ENCODE measurements around the gene IZUMO1R. TPM values are rescaled to one million over a fixed set of nuclear protein-coding genes. Genes with fewer than 3 reads are reported as not detected.
"Not testable (repeated sequence)": the region's sequence is repeated elsewhere in the genome, so short reads cannot be mapped to it uniquely, and the experiment has no call there.

Gene IZUMO1R
- total RNA-seq, result not detected in 2 replicates

DNA sequence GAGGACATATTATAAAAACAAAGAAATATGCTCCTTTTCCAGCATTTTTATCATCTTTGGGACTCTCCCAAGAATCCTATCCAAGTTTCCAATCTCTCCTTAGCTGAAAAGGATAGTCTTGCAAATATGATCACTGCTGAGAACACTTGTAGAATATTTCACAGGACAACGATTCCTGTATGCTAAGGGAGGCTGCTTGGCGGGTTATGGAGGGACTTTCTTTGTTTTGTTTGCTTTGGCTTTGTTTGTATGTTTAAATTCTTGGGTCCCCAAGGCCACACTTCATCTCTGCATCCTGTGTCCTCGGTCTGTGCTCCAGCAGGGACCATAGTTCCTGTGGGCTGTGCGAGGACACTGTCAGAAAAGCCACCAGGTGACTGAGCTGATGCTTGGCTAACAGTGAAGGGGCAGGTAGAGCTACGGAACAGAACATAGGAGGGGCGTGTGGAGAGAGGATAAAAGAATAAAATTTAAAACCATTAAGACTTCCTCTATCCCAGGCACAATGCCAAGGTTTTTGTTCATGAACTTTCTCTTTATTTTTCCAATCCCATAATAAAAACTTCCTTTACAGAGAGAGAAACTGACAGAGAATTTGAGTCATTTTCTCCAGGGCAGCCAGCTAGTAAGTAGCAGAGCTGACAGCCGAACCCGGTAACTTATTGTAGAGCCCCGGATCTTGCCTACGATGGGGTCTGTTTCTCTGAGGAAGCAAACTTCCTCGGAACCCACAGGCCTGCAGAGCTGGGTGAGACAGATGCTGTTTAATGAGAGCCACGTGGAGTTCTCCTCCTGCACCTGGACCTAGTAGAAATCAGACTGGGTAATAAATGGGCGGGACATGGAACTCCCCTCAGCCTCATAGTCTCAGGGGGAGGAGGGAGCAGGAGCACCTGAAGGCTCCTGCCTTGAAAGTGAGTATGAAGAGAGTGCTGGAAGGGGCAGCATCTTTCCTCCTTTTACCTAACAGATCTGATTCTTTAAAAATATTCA, at the start of gene IZUMO1R:
Gene IZUMO1R (plus strand): TSS at position 615 of the 993 bp plus-strand sequence. CDS start 1,057 bp downstream, outside the sequence.
- peak in 1 of 2 donors; percentile 21 for DNase-seq (ENCODE audit: low read depth in 2 of 2)

DNA sequence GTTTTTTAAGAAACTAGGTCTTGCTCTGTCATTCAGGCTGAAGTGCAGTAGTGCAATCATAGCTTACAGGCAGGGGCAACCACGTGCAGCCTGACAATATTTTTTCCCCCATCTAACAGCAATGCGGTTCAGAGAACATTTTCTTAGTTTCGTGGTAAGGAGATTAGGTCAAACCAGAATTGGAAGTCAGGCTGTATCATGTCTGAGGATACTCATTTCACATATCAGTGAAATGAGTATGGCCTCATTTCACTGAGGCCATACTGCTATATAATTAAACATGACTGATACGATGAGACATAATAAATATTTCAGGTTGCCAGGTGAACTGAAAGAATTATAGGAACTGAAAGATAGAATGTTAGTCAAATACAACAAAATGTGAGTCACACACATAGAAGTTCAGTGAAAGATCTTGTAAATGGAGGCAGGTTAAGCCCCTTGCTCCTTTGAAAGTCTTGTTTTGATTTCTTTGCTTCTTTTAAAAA, 32.5 kb upstream of the IZUMO1R start:
- DNase-seq (ENCODE audit: low read depth in 2 of 2), result no peak

DNA sequence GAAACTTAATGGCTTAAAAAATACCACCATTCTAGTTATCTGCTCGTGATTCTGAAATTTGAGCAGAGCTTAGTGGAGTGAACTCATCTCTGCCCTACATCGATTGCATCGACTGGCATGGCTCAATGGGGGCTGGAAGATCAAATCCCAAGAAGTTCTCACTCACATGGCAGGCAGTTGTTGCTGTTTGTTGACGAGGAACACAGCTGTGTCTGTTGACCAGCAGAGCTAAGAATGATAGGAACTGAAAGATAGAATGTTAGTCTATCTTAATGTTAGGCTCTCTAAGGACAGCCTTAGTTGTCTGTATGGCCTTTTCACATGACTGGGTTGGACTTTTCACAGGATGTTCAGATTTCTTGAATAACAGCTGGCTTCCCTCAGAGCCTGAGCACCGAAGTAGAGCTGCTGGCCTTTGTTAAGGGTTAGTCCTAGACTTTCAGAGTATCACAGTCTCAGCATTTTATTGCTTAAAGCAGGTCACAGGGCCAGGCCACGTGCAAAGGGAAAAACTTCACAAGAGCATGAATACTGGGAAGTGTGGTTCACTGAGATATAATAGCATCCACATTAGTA, 31.6 kb upstream of the IZUMO1R start:
- no peak for DNase-seq (ENCODE audit: low read depth in 2 of 2)

DNA sequence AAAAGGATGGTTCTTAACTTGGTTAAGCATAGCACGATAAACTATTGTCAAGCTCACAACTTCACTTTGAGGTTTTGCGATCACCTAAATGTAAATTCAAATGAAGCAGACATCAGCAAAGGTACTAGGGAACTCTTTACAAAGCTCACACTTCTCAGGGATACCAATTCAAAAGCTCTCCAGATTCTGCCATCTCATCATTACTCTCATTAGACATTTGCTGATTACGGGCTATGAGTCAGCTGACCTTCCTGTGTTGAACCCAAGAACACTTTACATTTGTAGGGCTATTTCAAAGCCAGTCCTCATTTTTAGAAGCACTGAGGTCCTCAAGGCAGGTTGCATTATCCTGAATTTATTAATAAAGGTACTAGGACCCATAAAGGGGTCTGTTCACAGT, 28.4 kb upstream of the IZUMO1R start:
- no peak for DNase-seq (ENCODE audit: low read depth in 2 of 2)

DNA sequence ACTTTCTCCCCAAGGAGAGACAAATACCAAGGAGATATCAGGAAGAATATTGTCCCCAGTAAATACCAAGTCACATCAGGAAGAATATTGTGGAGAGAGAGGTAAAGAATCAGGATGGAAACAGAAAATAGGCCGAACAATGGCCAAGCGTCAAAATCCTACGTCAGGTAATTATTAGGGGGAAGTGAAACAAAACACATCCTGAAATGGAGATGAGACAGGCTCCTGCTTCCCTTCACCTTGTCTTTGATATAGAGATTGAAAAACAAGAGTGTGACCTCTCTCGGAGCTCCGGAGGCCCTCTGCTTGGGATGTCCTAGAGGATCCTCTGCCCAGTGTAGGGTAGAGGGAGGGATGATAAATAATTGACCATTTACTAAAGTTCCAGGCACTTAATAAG, 27.4 kb upstream of the IZUMO1R start:
- no peak for DNase-seq (ENCODE audit: low read depth in 2 of 2)

DNA sequence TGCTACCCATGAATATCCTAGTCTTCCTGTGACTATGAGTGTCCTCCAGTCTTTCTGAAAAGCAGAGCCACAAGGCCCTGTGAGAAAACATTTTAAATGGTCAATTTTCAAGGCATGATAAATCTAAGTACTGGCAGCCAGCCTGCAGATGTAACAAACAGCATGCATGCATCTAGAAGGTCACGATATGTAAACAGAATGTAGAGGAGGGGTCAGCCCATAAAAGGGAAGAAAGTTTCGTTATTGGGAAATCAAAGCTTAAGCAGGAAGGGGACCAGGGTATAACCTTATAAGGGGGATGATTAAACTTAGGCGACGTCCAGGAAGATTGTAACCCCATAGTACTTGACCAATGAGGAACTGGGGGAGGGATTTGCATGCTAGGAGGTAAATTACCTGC, 26.2 kb upstream of the IZUMO1R start:
- DNase-seq (ENCODE audit: low read depth in 2 of 2), result not testable (repeated sequence)

DNA sequence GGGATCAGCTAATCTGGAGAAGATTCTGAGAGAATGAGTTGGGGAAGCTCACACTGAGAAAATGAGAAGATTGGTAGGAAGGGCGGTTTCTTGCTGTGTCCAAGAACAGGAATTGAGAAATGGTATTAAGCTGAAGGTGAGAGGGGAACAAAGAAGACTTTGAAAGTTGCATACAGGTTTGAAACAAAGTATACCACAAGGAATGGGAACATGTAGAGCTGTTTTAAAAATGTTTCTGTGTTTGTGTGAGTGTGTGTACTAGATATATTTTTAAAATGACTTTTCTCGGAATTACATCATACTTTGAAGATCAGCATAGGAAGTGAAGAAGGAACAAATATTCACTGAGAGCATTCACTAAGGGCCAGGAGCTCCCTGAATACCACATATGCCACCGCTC, 24.4 kb upstream of the IZUMO1R start:
- DNase-seq (ENCODE audit: low read depth in 2 of 2), result no peak

DNA sequence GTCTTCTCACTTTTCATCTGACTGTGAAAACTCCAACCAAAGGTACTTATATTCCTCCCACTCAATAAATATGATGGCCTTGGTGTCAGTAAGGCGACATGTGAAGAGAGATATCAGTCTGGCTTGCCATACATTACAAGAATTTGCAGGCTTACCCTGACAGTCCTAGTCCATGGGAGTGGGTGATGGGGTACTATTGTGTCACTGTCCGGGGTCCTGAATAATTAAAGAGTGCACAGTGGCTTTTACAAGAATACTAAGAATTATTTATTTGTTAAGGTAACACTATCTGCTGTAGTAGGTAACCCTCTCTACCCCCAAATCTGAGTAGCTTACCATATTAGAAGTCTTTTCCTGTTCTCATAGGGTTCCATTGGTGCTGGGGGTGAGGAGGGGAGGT, 23.1 kb upstream of the IZUMO1R start:
- DNase-seq (ENCODE audit: low read depth in 2 of 2), result no peak

DNA sequence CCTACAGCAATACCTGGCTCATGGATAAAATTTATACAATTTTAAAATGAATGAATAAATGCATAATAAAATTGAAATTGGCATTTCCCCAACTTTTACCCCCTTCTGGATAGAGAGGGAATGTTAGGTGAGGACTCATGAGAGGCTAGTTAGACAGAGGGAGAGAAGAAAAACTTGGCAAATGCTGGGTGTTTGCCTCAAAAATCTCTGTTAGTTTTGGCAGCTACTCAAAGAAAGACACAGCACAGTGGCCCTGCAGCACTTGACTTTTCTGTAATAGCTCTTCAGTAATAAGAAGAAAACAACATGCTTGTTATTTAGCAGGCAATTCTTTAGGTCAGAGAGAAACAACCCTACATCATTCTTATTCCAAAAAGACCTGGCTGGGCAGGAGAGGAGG, 20.7 kb upstream of the IZUMO1R start:
- DNase-seq (ENCODE audit: low read depth in 2 of 2), result no peak

DNA sequence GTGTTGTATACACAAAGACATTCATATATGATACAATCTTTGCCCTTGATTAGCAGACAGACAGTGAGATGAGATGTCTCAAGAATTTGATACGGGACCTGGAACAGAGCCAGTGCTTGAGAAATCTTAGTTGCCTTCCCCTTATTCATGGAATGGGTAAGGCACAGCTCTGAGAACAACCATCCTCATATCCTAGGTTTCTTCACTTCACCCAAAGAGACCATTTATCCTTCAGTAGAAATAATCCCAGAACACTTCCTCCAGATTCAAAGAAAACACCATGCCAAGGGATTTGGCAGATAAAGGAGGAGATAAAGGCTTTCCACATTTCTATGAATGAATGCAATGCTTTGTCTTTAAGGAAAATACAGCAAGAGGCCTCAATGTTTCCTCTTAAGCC, 8.8 kb upstream of the IZUMO1R start:
- DNase-seq (ENCODE audit: low read depth in 2 of 2), result no peak

DNA sequence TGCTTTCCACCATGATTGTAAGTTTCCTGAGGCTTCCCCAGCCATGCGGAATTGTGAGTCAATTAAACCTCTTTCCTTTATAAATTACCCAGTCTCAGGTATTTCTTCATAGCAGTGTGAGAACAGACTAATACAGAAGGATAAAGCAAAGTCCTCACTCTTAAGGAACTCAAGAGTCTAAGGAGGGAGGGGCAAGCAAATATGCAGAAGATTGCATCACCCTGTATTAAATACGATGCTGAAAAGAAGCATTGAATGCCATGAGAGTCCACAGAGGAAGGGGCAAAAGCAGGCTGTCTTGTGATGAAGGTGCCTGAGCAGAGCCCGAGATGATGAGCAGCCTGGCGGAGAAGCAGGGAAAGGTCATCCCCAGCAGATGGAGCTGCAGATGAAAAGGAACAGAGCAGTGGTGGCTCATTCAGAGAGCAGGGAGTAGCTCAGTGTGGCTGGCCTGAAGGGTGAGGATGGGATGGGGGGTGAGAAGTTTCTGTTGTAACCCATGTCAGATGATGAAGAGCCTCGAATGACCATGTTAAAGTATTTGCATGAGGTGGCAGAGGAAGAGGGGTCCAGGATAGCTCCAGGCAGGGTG, 6.3 kb upstream of the IZUMO1R start:
- no peak for DNase-seq (ENCODE audit: low read depth in 2 of 2)

DNA sequence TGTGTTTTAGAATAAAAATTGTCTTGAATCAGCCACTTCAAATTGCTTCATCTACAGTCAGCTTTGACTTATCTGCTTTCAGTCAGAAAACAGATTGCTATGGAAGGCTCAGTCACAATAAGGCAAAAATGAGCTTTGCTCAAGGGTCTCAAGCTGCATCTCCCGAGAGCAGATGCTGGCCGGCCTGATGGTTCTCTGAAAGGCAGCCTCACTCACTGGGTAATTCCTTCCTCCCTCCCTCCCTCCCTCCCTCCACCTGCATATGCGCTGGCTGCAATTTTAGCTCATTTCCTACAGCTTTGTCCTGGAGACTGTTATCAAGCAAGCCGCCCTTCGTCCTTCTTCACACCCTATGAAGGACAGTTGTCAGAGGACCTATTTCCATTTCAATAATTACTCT, 1.6 kb upstream of the IZUMO1R start:
- no peak for DNase-seq (ENCODE audit: low read depth in 2 of 2)

DNA sequence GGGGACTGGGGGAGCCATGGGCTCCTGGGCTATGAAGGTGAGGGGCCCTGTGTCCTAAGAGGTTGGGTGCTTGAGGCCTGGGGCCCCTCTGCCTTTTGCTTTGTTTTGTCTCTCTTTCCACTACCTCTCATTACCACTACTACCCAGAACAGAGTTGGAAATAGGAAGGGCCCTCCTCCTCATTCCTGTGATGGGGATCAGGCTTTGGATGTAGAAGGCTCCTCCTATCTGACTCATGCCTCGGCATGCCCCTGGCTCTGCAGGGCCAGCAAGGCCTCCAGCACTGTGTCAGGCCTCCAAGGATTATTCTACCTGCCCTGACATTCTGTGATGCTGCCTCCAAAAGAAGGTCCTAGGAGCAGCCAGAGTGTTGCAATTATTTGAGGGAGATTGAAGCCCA, 766 bp downstream of the IZUMO1R start:
- no peak for DNase-seq (ENCODE audit: low read depth in 2 of 2)

DNA sequence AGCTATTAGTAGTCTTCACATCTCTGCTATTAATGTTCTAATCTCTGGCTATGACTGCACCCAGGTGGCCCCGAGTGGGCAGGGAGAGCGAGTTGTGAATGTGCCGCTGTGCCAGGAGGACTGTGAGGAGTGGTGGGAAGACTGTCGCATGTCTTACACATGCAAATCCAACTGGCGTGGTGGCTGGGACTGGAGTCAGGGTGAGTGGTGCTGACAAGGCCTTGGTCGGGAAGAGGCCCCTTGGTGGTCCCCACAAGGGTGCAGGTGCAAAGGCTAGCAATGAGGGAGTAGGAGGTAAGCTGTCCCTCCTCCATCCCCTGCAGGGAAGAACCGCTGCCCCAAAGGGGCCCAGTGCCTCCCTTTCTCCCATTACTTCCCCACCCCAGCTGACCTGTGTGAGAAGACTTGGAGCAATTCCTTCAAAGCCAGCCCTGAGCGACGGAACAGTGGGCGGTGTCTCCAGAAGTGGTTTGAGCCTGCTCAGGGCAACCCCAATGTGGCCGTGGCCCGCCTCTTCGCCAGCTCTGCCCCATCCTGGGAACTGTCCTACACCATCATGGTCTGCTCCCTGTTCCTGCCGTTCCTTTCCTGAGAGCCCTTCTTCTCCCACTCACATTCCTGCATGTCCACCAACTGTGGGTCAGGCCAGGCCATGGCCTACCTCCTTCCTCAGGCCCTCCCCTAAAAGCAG, 2.9 kb downstream of the IZUMO1R start:
- no peak for DNase-seq (ENCODE audit: low read depth in 2 of 2)

DNA sequence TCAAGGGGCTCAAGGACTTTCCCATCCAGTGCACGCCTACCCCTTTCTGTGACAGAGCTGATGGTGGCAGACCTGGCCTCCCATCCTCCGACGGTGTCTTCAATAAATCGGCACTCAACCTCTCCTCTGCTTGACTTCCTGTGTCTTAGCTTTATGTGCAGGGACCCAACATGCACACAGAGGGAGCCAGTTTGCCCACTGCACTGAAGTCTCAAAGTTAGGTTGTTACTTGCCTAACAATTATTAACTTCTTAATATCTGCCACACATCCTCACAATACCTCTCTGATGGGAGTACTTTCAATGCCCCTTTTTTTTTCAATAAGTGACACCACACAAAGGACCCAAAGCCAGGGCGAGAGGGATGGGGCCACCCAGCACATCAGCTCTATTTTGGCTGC, 3.6 kb downstream of the IZUMO1R start:
- DNase-seq (ENCODE audit: low read depth in 2 of 2), result no peak

DNA sequence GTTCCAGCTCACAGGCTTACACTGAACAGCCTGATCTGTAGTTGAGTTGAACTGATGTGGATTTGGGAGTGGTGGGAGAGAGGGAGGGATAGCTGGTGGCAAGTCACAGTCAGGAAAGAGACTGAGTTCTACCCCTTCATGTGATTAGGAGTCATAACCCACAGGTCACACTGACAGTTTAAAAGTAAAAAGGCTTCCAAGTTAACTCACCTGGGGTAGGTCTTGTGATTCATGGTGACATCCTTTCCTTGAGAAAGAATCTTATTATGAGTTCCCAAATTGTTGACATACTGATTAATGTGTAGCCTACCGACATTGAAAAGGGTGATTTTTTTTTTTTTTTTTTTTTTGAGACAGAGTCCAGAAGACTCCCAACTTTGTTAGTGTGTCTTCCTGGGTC, 5.4 kb downstream of the IZUMO1R start:
- no peak for DNase-seq (ENCODE audit: low read depth in 2 of 2)

DNA sequence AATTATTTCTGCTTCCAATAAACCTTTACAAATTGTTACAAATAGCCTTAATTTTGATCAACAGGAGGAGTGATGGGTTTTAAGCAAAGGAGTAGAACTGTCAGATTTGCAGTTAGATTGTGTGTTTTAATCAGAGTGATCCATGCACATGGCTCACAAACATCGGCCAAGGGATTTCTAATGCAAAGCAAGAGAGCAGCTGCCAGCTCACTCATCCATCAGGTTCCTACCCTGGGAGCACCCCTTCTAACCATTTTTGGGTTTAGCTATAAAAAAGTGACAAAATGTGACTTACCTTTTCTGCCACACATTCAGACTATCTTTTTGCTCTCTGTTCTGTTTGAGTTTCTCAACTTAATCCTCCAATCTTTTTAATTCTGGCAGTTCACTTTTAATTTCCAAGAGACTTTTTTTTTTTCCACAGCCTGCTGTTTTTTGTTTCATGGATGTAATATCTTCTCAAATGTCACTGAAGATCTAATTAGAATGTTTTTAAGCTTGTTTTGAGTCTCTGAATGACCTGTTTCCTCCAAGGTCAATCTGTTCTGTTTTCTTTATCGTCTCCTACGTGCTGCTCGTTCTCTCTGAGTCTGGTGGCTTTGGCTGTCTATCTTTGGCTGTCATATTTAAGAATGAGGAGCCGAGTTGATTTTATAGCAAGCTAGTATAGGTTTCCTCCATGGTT, 6.0 kb downstream of the IZUMO1R start:
- DNase-seq (ENCODE audit: low read depth in 2 of 2), result no peak

DNA sequence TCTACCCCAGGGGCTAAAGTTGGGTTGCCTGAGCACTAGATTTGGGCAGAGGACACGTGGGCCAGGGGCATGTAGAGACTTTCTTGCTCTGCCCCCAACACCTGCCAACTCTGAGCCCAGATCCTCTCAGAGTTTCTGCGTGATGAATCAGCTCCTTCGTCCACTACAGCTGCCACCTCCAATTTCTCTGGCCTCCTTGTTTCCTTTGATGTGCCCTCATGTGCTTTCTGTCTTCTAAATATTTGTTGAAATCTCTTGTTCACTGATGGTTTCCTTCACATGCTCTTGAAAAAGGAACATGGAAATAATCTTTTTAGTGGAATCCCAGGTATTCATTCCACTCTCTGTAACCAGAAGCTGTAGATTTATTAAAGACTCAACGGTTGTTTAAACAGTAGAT, 8.0 kb downstream of the IZUMO1R start:
- no peak for DNase-seq (ENCODE audit: low read depth in 2 of 2)

DNA sequence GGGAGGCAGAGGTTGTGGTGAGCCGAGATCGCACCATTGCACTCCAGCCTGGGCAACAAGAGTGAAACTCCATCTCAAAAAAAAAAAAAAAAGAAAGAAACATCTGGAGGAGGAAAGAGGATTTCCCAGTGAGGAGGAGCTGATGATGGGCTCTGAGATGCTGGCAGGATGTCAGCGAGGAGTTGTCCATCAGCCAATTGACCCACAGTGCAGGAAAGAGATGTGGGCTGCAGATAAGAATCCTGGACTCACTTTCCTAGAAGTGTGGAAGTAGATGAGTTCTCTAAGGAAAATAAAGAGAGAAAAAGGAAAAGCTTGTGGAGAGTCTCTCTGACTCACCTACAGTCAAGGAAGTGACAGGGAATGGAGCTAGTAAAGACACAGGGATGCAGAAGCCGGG, 9.7 kb downstream of the IZUMO1R start:
- no peak for DNase-seq (ENCODE audit: low read depth in 2 of 2)

DNA sequence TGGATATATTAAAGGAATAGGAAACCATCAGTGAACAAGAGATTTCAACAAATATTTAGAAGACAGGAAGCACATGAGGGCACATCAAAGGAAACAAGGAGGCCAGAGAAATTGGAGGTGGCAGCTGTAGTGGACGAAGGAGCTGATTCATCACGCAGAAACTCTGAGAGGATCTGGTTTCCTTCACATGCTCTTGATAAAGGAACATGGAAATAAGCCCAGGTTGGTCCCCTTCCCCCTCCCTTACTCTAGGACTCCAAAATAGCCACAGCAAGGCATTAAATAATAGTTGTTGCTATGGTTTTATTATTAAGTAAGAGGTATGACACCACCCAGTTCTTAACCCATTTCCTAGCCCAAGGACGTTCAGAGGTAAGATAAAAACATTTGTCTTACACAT, 11.3 kb downstream of the IZUMO1R start:
- DNase-seq (ENCODE audit: low read depth in 2 of 2), result no peak

DNA sequence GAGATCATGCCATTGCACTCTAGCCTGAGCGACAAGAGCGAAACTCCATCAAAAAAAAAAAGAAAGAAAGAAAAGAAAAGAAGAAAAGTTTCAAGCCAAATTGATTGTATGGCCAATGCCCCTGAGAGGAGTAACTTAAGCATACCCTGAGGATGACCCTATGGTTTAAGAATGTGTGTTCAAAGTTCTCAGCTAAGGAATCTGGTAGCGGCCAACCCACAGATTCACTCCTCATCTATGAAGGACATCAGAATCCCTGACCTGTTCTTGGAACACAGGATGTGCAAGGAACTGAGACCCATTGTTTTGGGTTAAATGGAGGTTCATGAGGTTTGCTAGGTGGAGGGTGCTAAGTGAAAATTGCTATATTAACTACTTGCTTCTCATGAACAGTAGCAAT, 18.1 kb downstream of the IZUMO1R start:
- no peak for DNase-seq (ENCODE audit: low read depth in 2 of 2)
